Thyroid gland (tissue), 4 donors: ENCODE results near the gene TRPM1. TPM values are rescaled to one million over a fixed set of nuclear protein-coding genes. Genes with fewer than 3 reads are reported as not detected.

Source experiments
- DNase-seq, 2 donors: peaks; one replicate each; pipeline ENCODE4 v3.0.0-alpha.2; 2019
- H3K27ac ChIP-seq, 3 donors: fragments of 200-600 bp; sonication (generic); 1 replicate in 2 of 3; 2 replicates in 1 of 3; pipeline ENCODE4 v1.5.1; 2016 to 2019; ENCODE audit warnings: mild to moderate bottlenecking in 1 of 3, moderate library complexity in 1 of 3
- H3K27me3 ChIP-seq: fragments of 200-600 bp; sonication (generic); one replicate; pipeline ENCODE4 v1.5.1; 2019
- H3K36me3 ChIP-seq, 2 donors: fragments of 200-600 bp; sonication (generic); one replicate each; pipeline ENCODE4 v1.5.1; 2016 to 2019
- H3K4me1 ChIP-seq, 2 donors: fragments of 200-600 bp; sonication (generic); one replicate each; pipeline ENCODE4 v1.5.1; 2017 to 2019
- H3K4me3 ChIP-seq, 3 donors: fragments of 200-600 bp; sonication (generic); replicated peaks in 1 of 3; 1 replicate in 2 of 3; 2 replicates in 1 of 3; pipeline ENCODE4 v1.5.1; 2016; ENCODE audit warnings: mild to moderate bottlenecking in 1 of 3
- H3K9me3 ChIP-seq: fragments of 200-600 bp; sonication (generic); one replicate; pipeline ENCODE4 v1.5.1; 2017
- POLR2A ChIP-seq, 2 donors: fragments of 450-650 bp; IDR thresholded peaks; one replicate each; pipeline ENCODE4 v1.6.1; 2017; ENCODE audit warnings: antibody characterized with exemption in 2 of 2, mild to moderate bottlenecking in 2 of 2, moderate library complexity in 1 of 2
- WGBS, 2 donors: methylation state at CpG; one replicate each; pipeline ENCODE4 v1.1.5; 2017; 5-methylcytosine and 5-hydroxymethylcytosine counted together
- intact Hi-C: fragments of 100-400 bp; cut with DNase I; formaldehyde crosslinking; loops from one replicate; pipeline ENCODE4 v1.15.1; 2023
- total RNA-seq, 4 donors: library from RNA; depleted of rRNA; stranded (reverse); fragments of >200 nt; gene quantifications; one replicate each; pipeline ENCODE4 v1.2.3, GENCODE V29; 2016
- TF ChIP-seq, protein P1 (sequence below), 6 experiments: fragments of 200-600 bp in 3 of 6; fragments of 450-650 bp in 3 of 6; sonication (generic) in 3 of 6; IDR thresholded peaks; one replicate each; pipeline ENCODE4 v1.5.1; 2016 to 2019; ENCODE audit warnings: antibody characterized with exemption in 6 of 6, mild to moderate bottlenecking in 2 of 6, inconsistent platforms in 1 of 6, moderate library complexity in 1 of 6

TRPM1 gene
- not detected for total RNA-seq

GRCh38 chr15:31101262-31102038 lies at the start of gene TRPM1:
TSS of gene TRPM1 (minus strand) at chr15:31101725. CDS start at chr15:31081355, 20,370 bp downstream.
- WGBS, 2 donors: 94 to 97% methylated on average over 3 to 4 of the region's 5 CpGs
- no peak for TF ChIP-seq POLR2A (IDR thresholded peaks at IDR 0.05)
- Histone ChIP-seq H3K4me1 (peaks cover 10 to 12% of the 10 kb centered on the region in 2 donors), H3K9me3 (no peaks in the 10 kb centered on the region), H3K27me3 (no peaks in the 10 kb centered on the region), H3K4me3 (no peak within 1 kb of the TSS), H3K27ac (no peak within 1 kb of the TSS), H3K36me3 (no peaks in the 10 kb centered on the region)
- DNase-seq: no peak
- intact Hi-C loops: no loop called here

GRCh38 chr15:31150732-31151231 lies 49.3 kb upstream of the TRPM1 start:
- no peaks in the 10 kb centered on the region for H3K4me1 ChIP-seq
- TF ChIP-seq, protein P1, sequence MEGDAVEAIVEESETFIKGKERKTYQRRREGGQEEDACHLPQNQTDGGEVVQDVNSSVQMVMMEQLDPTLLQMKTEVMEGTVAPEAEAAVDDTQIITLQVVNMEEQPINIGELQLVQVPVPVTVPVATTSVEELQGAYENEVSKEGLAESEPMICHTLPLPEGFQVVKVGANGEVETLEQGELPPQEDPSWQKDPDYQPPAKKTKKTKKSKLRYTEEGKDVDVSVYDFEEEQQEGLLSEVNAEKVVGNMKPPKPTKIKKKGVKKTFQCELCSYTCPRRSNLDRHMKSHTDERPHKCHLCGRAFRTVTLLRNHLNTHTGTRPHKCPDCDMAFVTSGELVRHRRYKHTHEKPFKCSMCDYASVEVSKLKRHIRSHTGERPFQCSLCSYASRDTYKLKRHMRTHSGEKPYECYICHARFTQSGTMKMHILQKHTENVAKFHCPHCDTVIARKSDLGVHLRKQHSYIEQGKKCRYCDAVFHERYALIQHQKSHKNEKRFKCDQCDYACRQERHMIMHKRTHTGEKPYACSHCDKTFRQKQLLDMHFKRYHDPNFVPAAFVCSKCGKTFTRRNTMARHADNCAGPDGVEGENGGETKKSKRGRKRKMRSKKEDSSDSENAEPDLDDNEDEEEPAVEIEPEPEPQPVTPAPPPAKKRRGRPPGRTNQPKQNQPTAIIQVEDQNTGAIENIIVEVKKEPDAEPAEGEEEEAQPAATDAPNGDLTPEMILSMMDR (IDR thresholded peaks at IDR 0.05): no peak
- TF ChIP-seq POLR2A (IDR thresholded peaks at IDR 0.05): no peak
- no peak for DNase-seq
- WGBS, 2 donors: 82% methylated on average over 9 of the region's 9 CpGs
- intact Hi-C loops: no loop called here
- no peaks in the 10 kb centered on the region for H3K27me3 ChIP-seq
- no peaks in the 10 kb centered on the region for H3K9me3 ChIP-seq
- no peaks in the 10 kb centered on the region for H3K36me3 ChIP-seq
- H3K4me3 ChIP-seq: no peak overlapping the region
- no peak overlapping the region for H3K27ac ChIP-seq

DNA sequence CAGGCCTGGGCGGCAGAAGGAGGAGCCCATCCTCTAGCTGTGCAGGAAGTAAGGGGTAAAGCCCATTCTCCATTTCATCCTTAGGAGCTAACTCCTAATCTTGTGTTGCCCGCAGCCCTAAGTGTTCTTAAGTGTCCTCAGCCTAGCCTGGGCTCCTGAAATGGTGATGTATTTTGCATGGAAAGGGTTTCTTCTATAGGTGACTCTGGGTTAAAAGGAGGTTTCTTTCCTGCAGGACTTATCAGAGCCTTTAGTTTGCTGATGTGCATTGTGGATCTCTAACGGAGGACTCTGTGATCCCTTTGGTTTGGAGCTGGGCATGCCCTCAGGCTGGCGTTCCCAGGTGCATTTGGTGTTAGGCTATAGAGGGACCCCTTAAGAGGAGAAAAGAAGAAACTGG lies 48.5 kb upstream of the TRPM1 start:
- H3K9me3 ChIP-seq: no peaks in the 10 kb centered on the region
- H3K4me3 ChIP-seq: no peak overlapping the region
- no peaks in the 10 kb centered on the region for H3K4me1 ChIP-seq
- DNase-seq: no peak
- no peaks in the 10 kb centered on the region for H3K27me3 ChIP-seq
- H3K27ac ChIP-seq: no peak overlapping the region
- WGBS, 2 donors: 87 to 95% methylated on average over 4 of the region's 4 CpGs
- TF ChIP-seq POLR2A (IDR thresholded peaks at IDR 0.05): no peak
- TF ChIP-seq, protein P1 (IDR thresholded peaks at IDR 0.05): no peak
- intact Hi-C loops: no loop called here
- no peaks in the 10 kb centered on the region for H3K36me3 ChIP-seq

DNA sequence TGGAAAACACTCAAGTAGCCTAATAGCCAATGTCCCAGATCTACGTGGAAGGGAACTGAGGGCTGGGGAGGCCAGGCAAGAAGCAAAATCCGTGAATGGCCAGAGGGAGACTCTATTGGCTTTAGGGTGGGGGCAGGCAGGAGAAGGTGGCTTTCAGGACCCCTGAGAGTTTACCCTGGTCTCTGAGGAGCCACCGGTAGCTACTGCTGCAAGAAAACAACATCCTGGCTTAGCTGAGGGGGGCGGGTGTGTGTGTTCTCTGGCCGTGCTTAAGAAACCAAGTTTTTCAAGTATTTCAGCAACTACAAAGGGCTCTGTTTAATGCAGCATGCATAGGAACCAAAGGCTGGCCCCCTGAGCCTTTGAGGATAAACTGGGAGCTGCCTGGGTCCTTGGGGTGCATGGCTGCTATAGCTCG lies 47.6 kb upstream of the TRPM1 start:
- intact Hi-C loops: no loop called here
- DNase-seq: no peak
- 24 to 32% methylated on average over 6 of the region's 6 CpGs for WGBS, 2 donors
- H3K27me3 ChIP-seq: no peaks in the 10 kb centered on the region
- H3K27ac ChIP-seq: no peak overlapping the region
- H3K9me3 ChIP-seq: no peaks in the 10 kb centered on the region
- H3K4me1 ChIP-seq: no peaks in the 10 kb centered on the region
- no peak overlapping the region for H3K4me3 ChIP-seq
- H3K36me3 ChIP-seq: no peaks in the 10 kb centered on the region
- TF ChIP-seq POLR2A (IDR thresholded peaks at IDR 0.05): no peak
- TF ChIP-seq, protein P1 (IDR thresholded peaks at IDR 0.05): no peak

DNA sequence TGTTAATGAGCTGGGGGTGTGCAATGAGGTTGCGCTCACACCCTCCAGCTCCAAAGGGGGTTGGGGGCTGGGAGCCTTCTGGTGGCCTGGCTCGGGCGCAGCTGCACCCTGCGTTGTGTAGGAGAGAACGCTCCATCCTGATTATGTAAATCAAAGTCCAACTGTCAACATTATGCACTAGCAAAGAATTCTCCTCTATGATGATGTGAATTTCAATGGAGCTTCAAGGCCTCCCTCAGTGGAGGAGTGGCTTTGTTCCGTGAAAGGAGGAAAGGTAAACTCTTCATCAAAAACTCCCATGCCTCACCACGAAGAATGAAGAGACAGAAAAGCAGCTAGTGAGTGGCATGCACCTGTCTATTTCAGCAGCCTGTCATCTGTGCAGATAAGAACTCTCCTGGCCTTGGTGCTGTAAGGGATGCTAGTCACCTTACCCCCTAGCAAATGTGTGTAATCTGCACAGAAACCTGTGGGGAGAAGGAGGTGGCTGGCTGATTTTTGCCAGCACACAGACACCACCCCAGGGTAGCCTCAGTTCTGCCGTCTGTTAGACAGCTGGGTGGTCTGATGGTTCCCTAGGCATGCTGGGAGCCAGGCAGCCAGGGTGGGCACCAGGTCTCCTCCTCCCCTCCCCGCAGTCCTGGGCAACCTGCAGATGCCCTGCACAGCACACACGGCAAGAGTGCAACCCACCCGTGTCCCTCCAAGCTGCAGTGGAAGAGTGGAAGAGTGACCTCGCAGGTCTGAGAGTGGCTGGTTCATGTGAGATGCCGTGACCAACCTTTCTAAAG lies 47.0 kb upstream of the TRPM1 start:
- Histone ChIP-seq H3K27me3 (no peaks in the 10 kb centered on the region), H3K36me3 (no peaks in the 10 kb centered on the region), H3K9me3 (no peaks in the 10 kb centered on the region), H3K4me1 (no peaks in the 10 kb centered on the region), H3K27ac (no peak overlapping the region), H3K4me3 (no peak overlapping the region)
- intact Hi-C loops: no loop called here
- no peak for DNase-seq
- 51 to 61% methylated on average over 13 of the region's 13 CpGs for WGBS, 2 donors
- TF ChIP-seq, protein P1 (IDR thresholded peaks at IDR 0.05): no peak
- no peak for TF ChIP-seq POLR2A (IDR thresholded peaks at IDR 0.05)
